Common myeloid progenitor, CD34-positive (primary cell): ENCODE measurements around the gene ASTN2.

Source experiments
- CTCF ChIA-PET: fragments of 350-600 bp; sonication (Branson Sonifier 250); formaldehyde crosslinking; loops from one replicate; lab custom pipeline; 2021; ENCODE audit warnings: antibody characterized with exemption; lab: Charles Lee
- POLR2A ChIA-PET: fragments of 350-600 bp; sonication (Branson Sonifier 250); formaldehyde crosslinking; loops from one replicate; lab custom pipeline; 2021; ENCODE audit warnings: antibody characterized with exemption; lab: Charles Lee
- DNase-seq, 3 donors: peaks; one replicate each; pipeline versions ENCODE4 v3.0.0 to v3.0.0-alpha.2; 2013
- H3K27ac ChIP-seq, 2 experiments: 1 replicate in 1 of 2; 2 replicates in 1 of 2; pipeline ENCODE4 v1.7.0; 2013; ENCODE audit warnings: inconsistent platforms in 2 of 2, low read length in 2 of 2, mild to moderate bottlenecking in 2 of 2, low read depth in 1 of 2, moderate library complexity in 1 of 2; ENCODE audit not compliant: severe bottlenecking in 2 of 2, insufficient read depth in 1 of 2, poor library complexity in 1 of 2
- H3K27me3 ChIP-seq, 5 experiments: replicated peaks in 2 of 5; 1 replicate in 3 of 5; 2 replicates in 2 of 5; pipeline versions ENCODE4 v1.6.1 to v1.7.0; 2013; ENCODE audit warnings: low read length in 4 of 5, mild to moderate bottlenecking in 2 of 5, moderate library complexity in 2 of 5, inconsistent platforms in 1 of 5; ENCODE audit not compliant: insufficient read depth in 5 of 5, control insufficient read depth in 4 of 5
- H3K36me3 ChIP-seq, 4 experiments: 1 replicate in 2 of 4; 2 replicates in 2 of 4; pipeline versions ENCODE4 v1.6.1 to v1.7.0; 2013; ENCODE audit warnings: low read length in 3 of 4, control low read depth in 1 of 4, mild to moderate bottlenecking in 1 of 4; ENCODE audit not compliant: control insufficient read depth in 4 of 4, insufficient read depth in 4 of 4
- H3K4me1 ChIP-seq, 4 experiments: 1 replicate in 3 of 4; 2 replicates in 1 of 4; pipeline versions ENCODE4 v1.6.1 to v1.7.1; 2013; ENCODE audit warnings: low read length in 3 of 4, mild to moderate bottlenecking in 3 of 4, control low read depth in 1 of 4, inconsistent platforms in 1 of 4, moderate library complexity in 1 of 4; ENCODE audit not compliant: control insufficient read depth in 4 of 4, insufficient read depth in 4 of 4; ENCODE audit errors: control extremely low read depth in 1 of 4
- H3K4me3 ChIP-seq, 7 experiments: 1 replicate in 4 of 7; 2 replicates in 3 of 7; pipeline versions ENCODE4 v1.5.1 to v1.7.0; 2013; ENCODE audit warnings: mild to moderate bottlenecking in 7 of 7, low read length in 6 of 7, moderate library complexity in 6 of 7, inconsistent platforms in 2 of 7, low read depth in 2 of 7, control low read depth in 1 of 7; ENCODE audit not compliant: insufficient read depth in 4 of 7, control insufficient read depth in 1 of 7; ENCODE audit errors: extremely low read depth in 1 of 7
- H3K9me3 ChIP-seq, 5 experiments: 1 replicate in 4 of 5; 2 replicates in 1 of 5; pipeline versions ENCODE4 v1.6.1 to v1.7.1; 2013; ENCODE audit warnings: low read length in 4 of 5, mild to moderate bottlenecking in 2 of 5, inconsistent platforms in 1 of 5, low read depth in 1 of 5, moderate library complexity in 1 of 5; ENCODE audit not compliant: control insufficient read depth in 4 of 5, insufficient read depth in 2 of 5; ENCODE audit errors: control extremely low read depth in 1 of 5
- WGBS: methylation state at CpG from one replicate; pipeline ENCODE4 v1.1.5; 2013; ENCODE audit not compliant: insufficient coverage; 5-methylcytosine and 5-hydroxymethylcytosine counted together

The ASTN2 gene

DNA sequence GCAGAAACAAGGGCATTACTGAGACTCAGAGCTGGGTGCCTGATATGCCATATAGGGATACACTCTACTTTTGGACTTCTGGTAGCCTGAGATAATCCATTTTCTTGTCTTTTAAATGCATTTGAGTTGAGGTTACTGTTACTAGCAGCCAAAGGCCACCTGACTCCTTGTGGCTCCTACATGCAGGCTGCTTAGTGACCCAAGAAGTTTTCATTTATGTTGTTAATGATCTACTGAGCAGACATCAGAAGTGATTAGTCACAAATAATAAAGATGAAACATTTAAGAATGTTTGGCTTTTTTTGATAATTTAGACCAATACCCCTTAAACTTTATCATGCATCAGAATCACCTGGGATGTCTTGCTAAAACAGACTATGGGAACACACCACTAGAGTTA, 899.3 kb downstream of the ASTN2 start:
- Histone ChIP-seq H3K4me3 (no peak overlapping the region), H3K9me3 (peaks cover 0 to 17% (median 3%) of the 10 kb centered on the region in 5 experiments), H3K36me3 (no peaks in the 10 kb centered on the region), H3K4me1 (no peaks in the 10 kb centered on the region), H3K27ac (no peak overlapping the region), H3K27me3 (no peaks in the 10 kb centered on the region)
- no peak for DNase-seq
- ChIA-PET POLR2A (interaction anchor here (0.6 kb wide), 1 partner anchor 61 kb away, joined by 3 read pairs; no protein-coding TSS in a partner anchor), CTCF (no interaction called here)

DNA sequence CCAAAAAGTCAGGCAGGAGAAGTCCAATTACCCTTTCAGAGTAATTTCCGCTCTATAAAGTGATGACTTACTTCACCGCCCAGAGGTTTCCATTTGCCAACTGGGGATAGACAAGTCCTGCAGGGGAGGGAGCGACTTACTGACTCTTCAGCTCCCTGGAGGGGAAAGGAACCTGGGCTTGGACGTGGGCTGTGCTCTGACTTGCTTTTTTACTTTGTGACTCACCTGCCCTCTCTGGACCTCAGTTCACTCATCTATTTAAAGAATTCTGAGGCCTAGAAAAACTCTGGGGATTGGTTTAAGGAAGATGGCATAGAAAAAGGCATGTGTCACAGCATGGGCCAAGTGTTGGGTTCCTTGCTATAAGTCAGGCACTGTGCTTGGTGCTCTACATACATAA, 908.2 kb downstream of the ASTN2 start:
- CTCF ChIA-PET: no interaction called here
- DNase-seq: no peak
- H3K27ac ChIP-seq: no peak overlapping the region
- no peaks in the 10 kb centered on the region for H3K36me3 ChIP-seq
- WGBS: 98% methylated on average over 3 of the region's 4 CpGs
- POLR2A ChIA-PET: no interaction called here
- H3K27me3 ChIP-seq: no peaks in the 10 kb centered on the region
- no peaks in the 10 kb centered on the region for H3K4me1 ChIP-seq
- H3K4me3 ChIP-seq: no peak overlapping the region
- no peaks in the 10 kb centered on the region for H3K9me3 ChIP-seq

DNA sequence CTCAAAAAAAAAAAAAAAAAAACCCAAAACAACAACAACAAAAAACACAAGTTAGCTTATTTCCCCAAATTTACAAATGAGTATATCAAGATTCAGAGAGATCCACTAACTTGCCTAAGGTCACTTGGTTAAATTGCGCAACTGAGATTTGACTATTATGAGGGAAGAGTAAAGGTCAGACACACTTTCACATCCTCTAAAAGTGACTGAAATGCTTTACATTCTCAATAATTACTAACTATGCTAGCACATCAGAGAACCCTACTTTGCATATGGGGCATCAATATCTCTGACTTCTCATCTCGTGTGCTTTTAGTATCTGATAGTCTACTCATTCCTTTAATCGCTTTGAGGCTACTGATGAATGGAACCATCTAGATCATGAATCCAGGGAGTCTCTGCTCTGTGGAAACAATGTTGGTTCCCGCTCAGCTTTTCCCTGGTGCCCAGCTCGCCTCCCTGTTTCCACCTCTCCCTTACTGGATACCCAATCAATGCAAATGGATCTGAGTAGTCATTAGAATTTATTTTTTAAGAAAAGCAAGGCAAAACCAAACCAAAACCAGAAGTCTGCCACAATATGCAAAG, 909.9 kb downstream of the ASTN2 start:
- Histone ChIP-seq H3K4me3 (no peak overlapping the region), H3K27me3 (no peaks in the 10 kb centered on the region), H3K36me3 (no peaks in the 10 kb centered on the region), H3K9me3 (no peaks in the 10 kb centered on the region), H3K4me1 (no peaks in the 10 kb centered on the region), H3K27ac (no peak overlapping the region)
- WGBS: 94% methylated on average over 2 of the region's 5 CpGs
- POLR2A ChIA-PET: no interaction called here
- CTCF ChIA-PET: interaction anchor here (1.2 to 1.6 kb wide), 2 partner anchors 9 to 13 kb away, joined by 3 to 4 read pairs; no protein-coding TSS in a partner anchor
- no peak for DNase-seq

DNA sequence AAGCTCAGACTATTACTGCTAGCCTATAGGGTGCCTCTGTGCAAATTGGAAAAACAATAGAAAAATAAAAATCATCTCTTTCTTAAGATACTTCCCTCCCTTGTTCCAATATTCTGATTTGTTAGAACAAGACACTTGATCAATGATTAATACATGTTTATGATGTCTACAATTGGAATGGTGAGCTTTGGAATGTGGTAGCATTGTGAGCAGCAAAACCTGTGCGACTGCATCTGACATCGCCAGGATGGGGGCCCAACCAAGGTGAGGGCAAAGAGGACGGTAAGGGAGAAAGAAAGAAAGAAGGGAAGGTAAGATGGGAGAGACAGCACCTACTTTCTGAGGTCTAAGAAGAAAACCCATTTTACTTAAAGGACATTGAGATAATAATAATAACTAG, 910.8 kb downstream of the ASTN2 start:
- no peaks in the 10 kb centered on the region for H3K4me1 ChIP-seq
- WGBS: no CpG with 5 or more reads among the region's 3 CpGs
- no peak overlapping the region for H3K27ac ChIP-seq
- no peaks in the 10 kb centered on the region for H3K9me3 ChIP-seq
- H3K36me3 ChIP-seq: no peaks in the 10 kb centered on the region
- ChIA-PET CTCF (interaction anchor here (1.2 to 1.6 kb wide), 2 partner anchors 8 to 12 kb away, joined by 3 to 4 read pairs; no protein-coding TSS in a partner anchor), POLR2A (no interaction called here)
- no peak overlapping the region for H3K4me3 ChIP-seq
- DNase-seq: no peak
- H3K27me3 ChIP-seq: no peaks in the 10 kb centered on the region

DNA sequence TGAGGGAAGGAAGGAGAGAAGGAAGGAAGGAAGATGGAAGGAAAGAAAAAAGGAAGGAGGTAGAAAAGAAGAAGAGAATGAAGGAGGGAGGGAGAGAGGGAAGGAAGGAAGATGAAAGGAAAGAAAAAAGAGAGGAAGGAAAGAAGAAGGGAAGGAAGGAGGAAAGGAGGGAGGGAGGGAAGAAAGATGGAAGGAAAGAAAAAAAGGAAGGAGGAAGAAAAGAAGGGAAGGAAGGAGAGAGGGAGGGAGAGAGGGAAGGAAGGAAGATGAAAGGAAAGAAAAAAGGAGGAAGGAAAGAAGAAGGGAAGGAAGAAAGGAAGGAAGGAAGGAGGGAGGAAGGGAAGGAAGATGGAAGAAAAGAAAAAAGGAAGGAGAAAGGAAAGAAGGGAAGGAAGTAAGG, 912.1 kb downstream of the ASTN2 start:
- H3K4me1 ChIP-seq: no peaks in the 10 kb centered on the region
- CTCF ChIA-PET: no interaction called here
- POLR2A ChIA-PET: no interaction called here
- H3K9me3 ChIP-seq: no peaks in the 10 kb centered on the region
- DNase-seq: no peak
- H3K27ac ChIP-seq: no peak overlapping the region
- no peak overlapping the region for H3K4me3 ChIP-seq
- H3K36me3 ChIP-seq: no peaks in the 10 kb centered on the region
- H3K27me3 ChIP-seq: no peaks in the 10 kb centered on the region

DNA sequence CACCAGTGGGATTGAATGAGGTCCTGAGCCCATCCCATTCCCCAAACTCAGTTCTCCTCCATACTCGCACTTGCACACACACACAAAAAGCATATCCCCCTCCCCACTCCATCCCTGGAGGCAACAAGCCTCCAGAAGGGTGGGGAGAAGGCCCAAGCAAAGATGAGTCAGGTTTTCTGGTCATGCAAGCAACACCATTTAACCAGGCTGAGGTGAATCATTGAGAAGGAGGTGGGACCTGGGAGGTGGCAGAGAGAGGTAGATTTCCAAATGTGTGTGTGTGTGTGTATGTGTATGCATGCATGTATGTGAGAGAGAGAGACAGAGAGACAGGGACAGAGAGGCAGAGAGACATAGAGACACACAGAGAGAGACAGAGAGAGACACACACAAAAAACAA, 913.0 kb downstream of the ASTN2 start:
- DNase-seq: no peak
- ChIA-PET CTCF (no interaction called here), POLR2A (no interaction called here)

DNA sequence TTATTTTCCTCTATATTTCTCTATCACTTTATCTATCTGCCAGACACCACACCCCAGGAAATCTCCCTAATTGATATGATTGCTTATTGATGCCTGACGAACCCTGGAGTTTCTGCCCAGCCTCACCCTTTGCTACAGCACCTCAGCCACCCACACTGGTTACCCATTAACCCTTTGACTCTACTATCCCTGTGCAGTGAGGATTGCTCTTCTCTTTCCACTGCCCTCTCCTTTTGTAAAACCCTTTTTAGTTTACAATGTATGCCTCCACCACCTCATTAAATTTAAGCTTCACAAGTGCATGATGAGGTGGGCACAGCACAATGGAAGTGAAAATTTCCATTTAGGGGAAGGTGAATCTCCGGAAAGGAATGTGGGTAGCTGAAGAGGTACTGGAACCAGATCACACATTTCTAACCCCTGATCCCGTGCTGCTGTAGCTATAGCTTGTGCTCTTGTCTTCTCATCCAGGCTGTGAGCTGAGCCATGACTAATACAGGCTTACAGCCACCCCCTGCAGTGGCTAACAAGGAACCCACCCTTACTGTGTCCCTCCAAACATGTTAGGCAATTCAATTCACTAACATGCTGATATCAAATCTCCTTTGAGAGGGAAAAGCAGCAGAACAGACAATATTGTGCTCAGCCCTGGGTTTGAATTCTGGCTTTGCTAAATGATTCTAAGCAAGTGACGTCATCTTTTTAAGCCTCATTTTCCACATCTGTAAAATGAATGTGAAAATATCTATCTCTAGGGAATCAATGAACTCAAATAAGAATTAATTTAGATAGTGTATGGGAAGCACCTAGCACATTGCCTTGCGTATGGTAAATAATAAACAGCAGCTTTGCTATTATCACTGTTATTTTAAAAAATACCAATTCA, 914.6 kb downstream of the ASTN2 start:
- POLR2A ChIA-PET: no interaction called here
- CTCF ChIA-PET: no interaction called here
- Histone ChIP-seq H3K4me3 (no peak overlapping the region), H3K27me3 (peaks cover 0 to 2% (median 0%) of the 10 kb centered on the region in 5 experiments), H3K36me3 (no peaks in the 10 kb centered on the region), H3K9me3 (no peaks in the 10 kb centered on the region), H3K27ac (no peak overlapping the region), H3K4me1 (no peaks in the 10 kb centered on the region)
- DNase-seq: no peak
- 87% methylated on average over 3 of the region's 5 CpGs for WGBS

More for the DNA sequence above, 913.0 kb downstream of the ASTN2 start:
- no CpG with 5 or more reads among the region's 1 CpG for WGBS
- no peaks in the 10 kb centered on the region for H3K9me3 ChIP-seq
- no peak overlapping the region for H3K27ac ChIP-seq
- no peak overlapping the region for H3K4me3 ChIP-seq
- no peaks in the 10 kb centered on the region for H3K27me3 ChIP-seq
- H3K36me3 ChIP-seq: no peaks in the 10 kb centered on the region
- H3K4me1 ChIP-seq: no peaks in the 10 kb centered on the region
